PFSK-1 (cell line): ENCODE results near the gene METTL4.

Experiments used
- POLR2AphosphoS5 ChIP-seq: IDR thresholded peaks from 2 replicates; pipeline ENCODE4 v1.6.1; 2012; ENCODE audit warnings: low read depth, mild to moderate bottlenecking, control low read depth, low read length, moderate library complexity
- REST ChIP-seq, 2 experiments: IDR thresholded peaks; 2 replicates each; pipeline versions ENCODE4 v1.6.1 to v1.8.0; 2011 to 2012; ENCODE audit warnings: low read depth in 2 of 2, low read length in 2 of 2, control low read depth in 1 of 2, inconsistent platforms in 1 of 2, mild to moderate bottlenecking in 1 of 2, moderate library complexity in 1 of 2; ENCODE audit not compliant: insufficient read depth in 1 of 2
- SIN3A ChIP-seq: IDR thresholded peaks from 2 replicates; pipeline ENCODE4 v1.6.1; 2012; ENCODE audit warnings: mild to moderate bottlenecking, low read length, moderate library complexity, borderline replicate concordance; ENCODE audit not compliant: insufficient read depth
- TAF1 ChIP-seq: IDR thresholded peaks from 2 replicates; pipeline ENCODE4 v1.6.1; 2012; ENCODE audit warnings: low read length, control low read depth, borderline replicate concordance; ENCODE audit not compliant: insufficient read depth

DNA sequence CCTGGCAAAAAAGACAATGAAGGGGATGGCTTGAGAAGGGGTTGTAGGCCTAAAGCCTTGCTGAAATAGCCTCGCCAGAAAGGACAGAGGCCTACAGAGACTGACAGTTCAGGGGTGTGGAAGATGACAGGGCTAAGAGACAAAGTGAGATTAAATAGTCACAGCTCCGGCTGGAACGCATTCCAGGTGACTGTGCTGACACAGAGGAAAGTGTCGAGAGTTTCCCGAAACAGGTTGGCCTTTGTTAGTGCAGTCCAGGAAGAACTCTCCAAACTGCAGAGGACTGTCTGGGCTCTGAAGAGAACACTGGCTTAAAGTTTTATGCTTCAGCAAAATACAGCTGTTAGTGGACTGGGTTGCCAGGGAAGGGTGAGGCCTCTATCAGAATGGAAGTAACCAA, 52.8 kb downstream of the METTL4 start:
- TF ChIP-seq POLR2AphosphoS5 (no peak), REST (IDR thresholded peaks at IDR 0.05; ENCODE audit: insufficient read depth in 1 of 2, low read depth in 2 of 2, low read length in 2 of 2) (no peak), TAF1 (no peak), SIN3A (no peak)
